Adrenal gland (tissue), 12 donors: ENCODE data around the gene UGT1A6. TPM values are rescaled to one million over a fixed set of nuclear protein-coding genes. Genes with fewer than 3 reads are reported as not detected.

Experiments used
- DNase-seq, 7 donors: peaks; one replicate each; pipeline ENCODE4 v3.0.0-alpha.2; 2019 to 2020
- H3K27ac ChIP-seq, 5 donors: fragments of 200-600 bp; sonication (generic) in 4 of 5; 1 replicate in 3 of 5; 2 replicates in 2 of 5; pipeline versions ENCODE4 v1.5.1 to v1.8.0; 2016 to 2020; ENCODE audit warnings: mild to moderate bottlenecking in 1 of 5
- H3K27me3 ChIP-seq: fragments of 200-600 bp; 2 replicates; pipeline ENCODE4 v1.8.0; 2021
- H3K36me3 ChIP-seq, 2 donors: fragments of 200-600 bp; replicated peaks in 1 of 2; 1 replicate in 1 of 2; 2 replicates in 1 of 2; pipeline versions ENCODE4 v1.5.1 to v1.8.0; 2018 to 2022
- H3K4me1 ChIP-seq, 2 donors: fragments of 200-600 bp; replicated peaks in 1 of 2; 1 replicate in 1 of 2; 2 replicates in 1 of 2; pipeline versions ENCODE4 v1.5.1 to v1.8.0; 2018 to 2021
- H3K4me3 ChIP-seq, 4 donors: fragments of 200-600 bp; sonication (generic) in 3 of 4; one replicate each; pipeline ENCODE4 v1.5.1; 2016 to 2018
- H3K9me3 ChIP-seq, 3 donors: fragments of 200-600 bp; sonication (generic) in 1 of 3; replicated peaks in 1 of 3; 1 replicate in 2 of 3; 2 replicates in 1 of 3; pipeline versions ENCODE4 v1.5.1 to v1.8.0; 2016 to 2021
- CTCF ChIP-seq, 6 experiments: fragments of 450-650 bp in 4 of 6; fragments of 200-600 bp in 2 of 6; sonication (generic) in 1 of 6; IDR thresholded peaks; 1 replicate in 5 of 6; 2 replicates in 1 of 6; pipeline versions ENCODE4 v1.5.1 to v1.8.0; 2016 to 2021; ENCODE audit warnings: antibody characterized with exemption in 6 of 6, mild to moderate bottlenecking in 2 of 6, moderate library complexity in 1 of 6
- POLR2A ChIP-seq, 2 donors: fragments of 450-650 bp; IDR thresholded peaks; one replicate each; pipeline ENCODE4 v1.6.1; 2017; ENCODE audit warnings: antibody characterized with exemption in 2 of 2, mild to moderate bottlenecking in 2 of 2, moderate library complexity in 1 of 2
- WGBS, 4 donors: extraction: QIAGEN DNeasy Blood & Tissue Kit in 2 of 4; methylation state at CpG; one replicate each; pipeline versions ENCODE4 v1.1.5 to v1.1.7; 2013 to 2017; 5-methylcytosine and 5-hydroxymethylcytosine counted together
- intact Hi-C, 2 donors: fragments of 100-400 bp; cut with DNase I; formaldehyde crosslinking; loops; one replicate each; pipeline versions ENCODE4 v1.14.1 to v1.15.0; 2022 to 2023
- polyA plus RNA-seq, 3 donors: library from polyadenylated mRNA; stranded (reverse); fragments of 200-250 nt in 2 of 3; fragments of 350-450 nt in 1 of 3; fragmentation: Illumina TruSeq in 1 of 3; extraction: RNeasy Lipid Tissue Mini Kit (QIAGEN cat#74804) in 1 of 3; gene quantifications; one replicate each; pipeline ENCODE4 v1.2.3, GENCODE V29; 2013 to 2014
- total RNA-seq, 9 donors: library from RNA; depleted of rRNA in 4 of 9; stranded (reverse); fragments of >200 nt in 4 of 9; fragments of 120-200 nt in 1 of 9; fragmentation: NEBNext Ultra II Directional in 1 of 9; extraction: Animal tissue kit (Norgen Biotek cat#: 25700) in 1 of 9; gene quantifications; one replicate each; pipeline versions ENCODE4 v1.1.0 to v1.2.4, GENCODE V29; 2013 to 2023
- donor health status: healthy with polysubstance abuse.
- donor health status: Bipolar disorder and iron deficiency.
- donor health status: DM: yes; HTN: yes; CAD: no.
- donor health status: DM: no; HTN: no; CAD: no.
- donor health status: DM: no; HTN: no; CAD: no.
- donor health status: DM: yes; HTN: yes; CAD: no.

The UGT1A6 gene
- total and polyA plus RNA-seq, 12 donors = 0.16 TPM; not detected in 11

- Histone ChIP-seq H3K4me1 (no peaks in the 10 kb centered on the region), H3K36me3 (no peaks in the 10 kb centered on the region), H3K4me3 (no peak overlapping the region), H3K9me3 (no peaks in the 10 kb centered on the region), H3K27ac (no peak overlapping the region), H3K27me3 (peaks cover 4% of the 10 kb centered on the region)
- WGBS, 4 donors = 76 to 87% (median 80%) methylated on average over 8 to 9 of the region's 9 CpGs
- intact Hi-C loops = no loop called here
- TF ChIP-seq POLR2A (IDR thresholded peaks at IDR 0.05) (no peak), CTCF (IDR thresholded peaks at IDR 0.05) (no peak)
- peak in 2 of 7 donors; percentile 0 to 24 for DNase-seq
These were observed 108.9 kb downstream of the UGT1A6 start for GRCh38 chr2:233801357-233802131.

- H3K27me3 ChIP-seq = peaks cover 4% of the 10 kb centered on the region
- no peaks in the 10 kb centered on the region for H3K4me1 ChIP-seq
- DNase-seq = peak in 2 of 7 donors; percentile 2 to 17
- intact Hi-C loops = no loop called here
- 61 to 79% (median 70%) methylated on average over 2 to 3 of the region's 3 CpGs for WGBS, 4 donors
- no peaks in the 10 kb centered on the region for H3K9me3 ChIP-seq
- no peaks in the 10 kb centered on the region for H3K36me3 ChIP-seq
- H3K27ac ChIP-seq = no peak overlapping the region
- H3K4me3 ChIP-seq = no peak overlapping the region
- TF ChIP-seq POLR2A (IDR thresholded peaks at IDR 0.05) (no peak), CTCF (IDR thresholded peaks at IDR 0.05) (no peak)
These were observed 109.6 kb downstream of the UGT1A6 start for GRCh38 chr2:233802132-233802815.

- intact Hi-C loops = no loop called here
- Histone ChIP-seq H3K36me3 (no peaks in the 10 kb centered on the region), H3K27ac (no peak overlapping the region), H3K4me1 (no peaks in the 10 kb centered on the region), H3K4me3 (no peak overlapping the region), H3K9me3 (no peaks in the 10 kb centered on the region), H3K27me3 (peaks cover 4% of the 10 kb centered on the region)
- peak in 2 of 7 donors; percentile 4 to 24 for DNase-seq
- TF ChIP-seq CTCF (IDR thresholded peaks at IDR 0.05) (no peak), POLR2A (IDR thresholded peaks at IDR 0.05) (no peak)
- WGBS, 4 donors = 58 to 91% (median 70%) methylated on average over 1 to 2 of the region's 2 CpGs
These were observed 110.7 kb downstream of the UGT1A6 start for GRCh38 chr2:233803292-233803911.

GRCh38 chr2:233803994-233804393 is 111.3 kb downstream of the UGT1A6 start:
- WGBS, 4 donors = 63 to 67% (median 65%) methylated on average over 5 to 8 of the region's 8 CpGs

More at GRCh38 chr2:233803994-233804393, 111.3 kb downstream of the UGT1A6 start:
- no peaks in the 10 kb centered on the region for H3K4me1 ChIP-seq
- H3K9me3 ChIP-seq = no peaks in the 10 kb centered on the region
- intact Hi-C loops = no loop called here
- H3K27me3 ChIP-seq = peaks cover 4% of the 10 kb centered on the region
- no peak overlapping the region for H3K27ac ChIP-seq
- DNase-seq = peak in 1 of 7 donors; percentile 21
- no peak for TF ChIP-seq CTCF (IDR thresholded peaks at IDR 0.05)
- no peak for TF ChIP-seq POLR2A (IDR thresholded peaks at IDR 0.05)
- no peak overlapping the region for H3K4me3 ChIP-seq
- H3K36me3 ChIP-seq = no peaks in the 10 kb centered on the region
